HCT116 (cell line): Measurements from ENCODE around the gene LGALS4. TPM values are rescaled to one million over a fixed set of nuclear protein-coding genes. Genes with fewer than 3 reads are reported as not detected.

Experiments used
- ATAC-seq: fragments of 200-7000 bp; cut with Tn5 transposase; 2 replicates; pipeline ENCODE4 v1.9.1; 2020; ENCODE audit warnings: mild to moderate bottlenecking, moderate library complexity
- BruUV-seq: library from RNA; stranded (reverse); fragments of 400-500 nt; replicated peaks from 2 replicates; lab custom pipeline; 2021; lab: Mats Ljungman, UMichigan
- CTCF ChIA-PET: fragments of 300-600 bp; sonication (Branson Sonifier 250); formaldehyde crosslinking; loops from one replicate; lab custom pipeline; 2021; ENCODE audit warnings: antibody characterized with exemption; lab: Charles Lee
- POLR2A ChIA-PET: fragments of 300-600, 350-600 bp; sonication (Branson Sonifier 250); formaldehyde crosslinking; loops from one replicate; lab custom pipeline; 2021; ENCODE audit warnings: antibody characterized with exemption; lab: Charles Lee
- RAD21 ChIA-PET, 2 experiments: fragments of 300-600 bp; sonication (Branson Sonifier 250); formaldehyde crosslinking; loops; one replicate each; lab custom pipeline; 2023; ENCODE audit warnings: low total read pairs in 2 of 2; ENCODE audit not compliant: uncharacterized antibody in 2 of 2, unreplicated experiment in 2 of 2, low non-redundant PET in 1 of 2; lab: Charles Lee
- DNase-seq: peaks from one replicate; pipeline ENCODE4 v3.0.0-alpha.2; 2010; ENCODE audit warnings: low read depth, low spot score
- H2AFZ ChIP-seq: fragments of 200-600 bp; shearing (Covaris generic), sonication (generic); 2 replicates; pipeline ENCODE4 v1.6.1; 2017; ENCODE audit warnings: low read depth, mixed run types, mixed read lengths, antibody characterized with exemption, low read length; ENCODE audit not compliant: poor library complexity, severe bottlenecking
- H3K27ac ChIP-seq: 2 replicates; pipeline ENCODE4 v1.5.1; 2012; ENCODE audit warnings: low read depth, low read length
- H3K27me3 ChIP-seq: fragments of 200-600 bp; sonication (generic); 2 replicates; pipeline ENCODE4 v1.6.1; 2016; ENCODE audit warnings: mixed run types, low read length, mixed read lengths; ENCODE audit not compliant: insufficient read depth
- H3K36me3 ChIP-seq, 2 experiments: fragments of 200-500 bp in 1 of 2; fragments of 200-600 bp in 1 of 2; sonication (Bioruptor generic) in 1 of 2; sonication (generic) in 1 of 2; 2 replicates each; pipeline versions ENCODE4 v1.5.1 to v1.6.1; 2014 to 2016; ENCODE audit warnings: low read length in 2 of 2, inconsistent platforms in 1 of 2, mixed read lengths in 1 of 2, mixed run types in 1 of 2; ENCODE audit not compliant: insufficient read depth in 2 of 2, control insufficient read depth in 1 of 2
- H3K4me1 ChIP-seq, 2 experiments: fragments of 200-600 bp in 1 of 2; sonication (generic) in 1 of 2; 2 replicates each; pipeline versions ENCODE4 v1.5.1 to v1.6.1; 2012 to 2017; ENCODE audit warnings: low read length in 2 of 2, inconsistent platforms in 1 of 2, mild to moderate bottlenecking in 1 of 2, mixed read lengths in 1 of 2, mixed run types in 1 of 2, moderate library complexity in 1 of 2; ENCODE audit not compliant: insufficient read depth in 2 of 2, control insufficient read depth in 1 of 2
- H3K4me2 ChIP-seq: fragments of 200-600 bp; sonication (generic); 2 replicates; pipeline ENCODE4 v1.6.1; 2017; ENCODE audit warnings: mixed run types, low read length, mixed read lengths
- H3K4me3 ChIP-seq, 2 experiments: fragments of 200-600 bp in 1 of 2; sonication (generic) in 1 of 2; replicated peaks in 1 of 2; 2 replicates each; pipeline ENCODE4 v1.5.1; 2011 to 2016; ENCODE audit warnings: low read length in 2 of 2, control low read depth in 1 of 2, low read depth in 1 of 2, mild to moderate bottlenecking in 1 of 2, mixed read lengths in 1 of 2, mixed run types in 1 of 2
- H3K79me2 ChIP-seq: fragments of 200-600 bp; sonication (generic); 2 replicates; pipeline ENCODE4 v1.6.1; 2017; ENCODE audit warnings: mild to moderate bottlenecking, mixed run types, low read length, moderate library complexity, mixed read lengths; ENCODE audit not compliant: insufficient read depth
- H3K9ac ChIP-seq: fragments of 200-600 bp; sonication (generic); 2 replicates; pipeline ENCODE4 v1.6.1; 2016; ENCODE audit warnings: low read length, mixed read lengths
- H3K9me2 ChIP-seq: fragments of 200-600 bp; sonication (generic), shearing (Covaris generic); 2 replicates; pipeline ENCODE4 v1.6.1; 2017; ENCODE audit warnings: mixed run types, mild to moderate bottlenecking, moderate library complexity; ENCODE audit not compliant: insufficient read depth
- H3K9me3 ChIP-seq, 2 experiments: fragments of 200-500 bp in 1 of 2; fragments of 200-600 bp in 1 of 2; sonication (Bioruptor generic) in 1 of 2; sonication (generic) in 1 of 2; 2 replicates each; pipeline ENCODE4 v1.6.1; 2014 to 2017; ENCODE audit warnings: low read length in 2 of 2, mixed read lengths in 2 of 2, inconsistent platforms in 1 of 2, low read depth in 1 of 2, mild to moderate bottlenecking in 1 of 2, mixed run types in 1 of 2, moderate library complexity in 1 of 2; ENCODE audit not compliant: control insufficient read depth in 1 of 2, insufficient read depth in 1 of 2
- H4K20me1 ChIP-seq: fragments of 200-600 bp; sonication (generic), shearing (Covaris generic); 2 replicates; pipeline ENCODE4 v1.6.1; 2017; ENCODE audit warnings: mixed run types, mild to moderate bottlenecking, moderate library complexity; ENCODE audit not compliant: insufficient read depth
- CBX3 ChIP-seq: IDR thresholded peaks from 2 replicates; pipeline ENCODE4 v1.6.1; 2012; ENCODE audit warnings: low read depth
- EZH2 ChIP-seq: fragments of 200-600 bp; sonication (generic); IDR thresholded peaks from 2 replicates; pipeline ENCODE4 v1.6.1; 2017; ENCODE audit warnings: antibody characterized with exemption, mixed run types
- FOSL1 ChIP-seq: IDR thresholded peaks from 2 replicates; pipeline ENCODE4 v1.6.1; 2012; ENCODE audit warnings: low read depth
- JUND ChIP-seq: IDR thresholded peaks from 2 replicates; pipeline ENCODE4 v1.6.1; 2012
- MAX ChIP-seq: IDR thresholded peaks from 2 replicates; pipeline ENCODE4 v1.6.1; 2012
- POLR2A ChIP-seq: IDR thresholded peaks from 2 replicates; pipeline ENCODE4 v1.7.0; 2011; ENCODE audit warnings: borderline replicate concordance; ENCODE audit not compliant: insufficient read depth, insufficient read length; ENCODE audit errors: extremely low read depth
- POLR2AphosphoS5 ChIP-seq: IDR thresholded peaks from 2 replicates; pipeline ENCODE4 v1.6.1; 2011; ENCODE audit warnings: mild to moderate bottlenecking, low read depth, low read length, moderate library complexity
- RAD21 ChIP-seq: IDR thresholded peaks from 2 replicates; pipeline ENCODE4 v1.6.1; 2012; ENCODE audit warnings: low read depth, mild to moderate bottlenecking
- REST ChIP-seq: IDR thresholded peaks from 2 replicates; pipeline ENCODE4 v1.6.1; 2012; ENCODE audit warnings: low read depth
- SIN3A ChIP-seq: IDR thresholded peaks from 2 replicates; pipeline ENCODE4 v1.6.1; 2012; ENCODE audit warnings: low read depth
- SP1 ChIP-seq: IDR thresholded peaks from 2 replicates; pipeline ENCODE4 v1.6.1; 2012; ENCODE audit warnings: low read depth
- SRF ChIP-seq: IDR thresholded peaks from 2 replicates; pipeline ENCODE4 v1.6.1; 2012; ENCODE audit warnings: low read depth
- TCF7L2 ChIP-seq: IDR thresholded peaks from 2 replicates; pipeline ENCODE4 v1.7.0; 2011; ENCODE audit warnings: borderline replicate concordance, inconsistent platforms; ENCODE audit not compliant: insufficient read depth, insufficient read length; ENCODE audit errors: extremely low read depth
- ZNF274 ChIP-seq: fragments of 200-500 bp; sonication (Bioruptor generic); IDR thresholded peaks from 2 replicates; pipeline ENCODE4 v1.6.1; 2014; ENCODE audit warnings: mild to moderate bottlenecking, low read depth, low read length, inconsistent platforms
- intact Hi-C: fragments of 100-400 bp; cut with micrococcal nuclease; formaldehyde crosslinking; loops from 2 replicates; pipeline ENCODE4 v1.10.0; 2022
- total RNA-seq: library from RNA; stranded (reverse); gene quantifications from one replicate; pipeline ENCODE4 v1.2.1, GENCODE V29; 2021; ENCODE audit not compliant: unreplicated experiment
- TF ChIP-seq, protein P1 (sequence below), 3 experiments: fragments of 200-600 bp in 1 of 3; sonication (generic) in 1 of 3; IDR thresholded peaks in 2 of 3; conservative IDR thresholded peaks in 1 of 3; 2 replicates each; pipeline ENCODE4 v1.5.1; 2012 to 2017; ENCODE audit warnings: low read depth in 2 of 3, low read length in 2 of 3, antibody characterized with exemption in 1 of 3, borderline replicate concordance in 1 of 3, control low read depth in 1 of 3, mild to moderate bottlenecking in 1 of 3, mixed read lengths in 1 of 3, mixed run types in 1 of 3, moderate library complexity in 1 of 3; ENCODE audit not compliant: insufficient read depth in 1 of 3

The LGALS4 gene
- total RNA-seq, 1 experiment from 2014 or later, result 0.86 TPM

- TF ChIP-seq POLR2AphosphoS5 (no peak), SRF (no peak), EZH2 (no peak), JUND (no peak), SIN3A (no peak), CBX3 (no peak), RAD21 (no peak), SP1 (no peak), REST (no peak), ZNF274 (no peak), MAX (no peak), FOSL1 (no peak), POLR2A (no peak), TCF7L2 (no peak)
- TF ChIP-seq, protein P1, sequence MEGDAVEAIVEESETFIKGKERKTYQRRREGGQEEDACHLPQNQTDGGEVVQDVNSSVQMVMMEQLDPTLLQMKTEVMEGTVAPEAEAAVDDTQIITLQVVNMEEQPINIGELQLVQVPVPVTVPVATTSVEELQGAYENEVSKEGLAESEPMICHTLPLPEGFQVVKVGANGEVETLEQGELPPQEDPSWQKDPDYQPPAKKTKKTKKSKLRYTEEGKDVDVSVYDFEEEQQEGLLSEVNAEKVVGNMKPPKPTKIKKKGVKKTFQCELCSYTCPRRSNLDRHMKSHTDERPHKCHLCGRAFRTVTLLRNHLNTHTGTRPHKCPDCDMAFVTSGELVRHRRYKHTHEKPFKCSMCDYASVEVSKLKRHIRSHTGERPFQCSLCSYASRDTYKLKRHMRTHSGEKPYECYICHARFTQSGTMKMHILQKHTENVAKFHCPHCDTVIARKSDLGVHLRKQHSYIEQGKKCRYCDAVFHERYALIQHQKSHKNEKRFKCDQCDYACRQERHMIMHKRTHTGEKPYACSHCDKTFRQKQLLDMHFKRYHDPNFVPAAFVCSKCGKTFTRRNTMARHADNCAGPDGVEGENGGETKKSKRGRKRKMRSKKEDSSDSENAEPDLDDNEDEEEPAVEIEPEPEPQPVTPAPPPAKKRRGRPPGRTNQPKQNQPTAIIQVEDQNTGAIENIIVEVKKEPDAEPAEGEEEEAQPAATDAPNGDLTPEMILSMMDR (IDR thresholded peaks at IDR 0.05 in 2 of 3, conservative IDR thresholded peaks at IDR 0.05 in 1 of 3; ENCODE audit: borderline replicate concordance in 1 of 3, insufficient read depth in 1 of 3, low read depth in 2 of 3, low read length in 2 of 3), result no peak
- DNase-seq (no peak), ATAC-seq (no peak)
- H3K9ac ChIP-seq, result no peak overlapping the region
- intact Hi-C loops, result no loop called here
- H3K4me2 ChIP-seq, result no peak overlapping the region
- no peak overlapping the region for H3K27ac ChIP-seq
- H3K9me3 ChIP-seq, result no peaks in the 10 kb centered on the region
- ChIA-PET POLR2A (no interaction called here), RAD21 (no interaction called here), CTCF (interaction anchor here (0.7 kb wide), 1 partner anchor 18 kb away, joined by 3 read pairs; no protein-coding TSS in a partner anchor)
- no peak overlapping the region for H3K4me3 ChIP-seq
- BruUV-seq, result no TSS peak
- H2AFZ ChIP-seq, result no peak overlapping the region
- no peaks in the 10 kb centered on the region for H3K79me2 ChIP-seq
- H3K36me3 ChIP-seq, result no peaks in the 10 kb centered on the region
- H4K20me1 ChIP-seq, result no peaks in the 10 kb centered on the region
- H3K27me3 ChIP-seq, result no peaks in the 10 kb centered on the region
- H3K4me1 ChIP-seq, result peaks cover 0 to 6% of the 10 kb centered on the region in 2 experiments; a peak in 1 of 4 replicates
- no peaks in the 10 kb centered on the region for H3K9me2 ChIP-seq
Observed at GRCh38 chr19:38765214-38765613, 47.5 kb downstream of the LGALS4 start.
